Left ventricle myocardium inferior (tissue), 1 donor: ENCODE data around the gene THSD4. TPM values are rescaled to one million over a fixed set of nuclear protein-coding genes. Genes with fewer than 3 reads are reported as not detected.

Experiments
- DNase-seq: peaks from one replicate; pipeline ENCODE4 v3.0.0-alpha.2; 2020
- H3K27ac ChIP-seq: fragments of 200-600 bp; replicated peaks from 2 replicates; pipeline ENCODE4 v1.8.0; 2021
- H3K27me3 ChIP-seq: fragments of 200-600 bp; 2 replicates; pipeline ENCODE4 v1.8.0; 2021; ENCODE audit warnings: low read depth
- H3K36me3 ChIP-seq: fragments of 200-600 bp; 2 replicates; pipeline ENCODE4 v1.8.0; 2021
- H3K4me1 ChIP-seq: fragments of 200-600 bp; 2 replicates; pipeline ENCODE4 v1.8.0; 2021
- H3K4me3 ChIP-seq: fragments of 200-600 bp; 2 replicates; pipeline ENCODE4 v1.8.0; 2021; ENCODE audit warnings: mild to moderate bottlenecking, moderate library complexity
- H3K9me3 ChIP-seq: fragments of 200-600 bp; replicated peaks from 2 replicates; pipeline ENCODE4 v1.8.0; 2021
- intact Hi-C: fragments of 100-400 bp; cut with micrococcal nuclease; formaldehyde crosslinking; loops from one replicate; pipeline ENCODE4 v1.11.0; 2022
- total RNA-seq: library from RNA; stranded (reverse); fragmentation: NEBNext Ultra II Directional; extraction: Animal tissue kit (Norgen Biotek cat#: 25700); gene quantifications from one replicate; pipeline ENCODE4 v1.2.1, GENCODE V29; 2021
- TF ChIP-seq, protein P1 (sequence below): fragments of 200-600 bp; IDR thresholded peaks from 2 replicates; pipeline ENCODE4 v1.8.0; 2021; ENCODE audit warnings: antibody characterized with exemption, mild to moderate bottlenecking, borderline replicate concordance
- donor health status: DM: no; HTN: yes; CAD: no; lungs with severe emphysema.

Gene THSD4
- total RNA-seq, 1 donor from 2014 or later = 95.8 TPM

DNA sequence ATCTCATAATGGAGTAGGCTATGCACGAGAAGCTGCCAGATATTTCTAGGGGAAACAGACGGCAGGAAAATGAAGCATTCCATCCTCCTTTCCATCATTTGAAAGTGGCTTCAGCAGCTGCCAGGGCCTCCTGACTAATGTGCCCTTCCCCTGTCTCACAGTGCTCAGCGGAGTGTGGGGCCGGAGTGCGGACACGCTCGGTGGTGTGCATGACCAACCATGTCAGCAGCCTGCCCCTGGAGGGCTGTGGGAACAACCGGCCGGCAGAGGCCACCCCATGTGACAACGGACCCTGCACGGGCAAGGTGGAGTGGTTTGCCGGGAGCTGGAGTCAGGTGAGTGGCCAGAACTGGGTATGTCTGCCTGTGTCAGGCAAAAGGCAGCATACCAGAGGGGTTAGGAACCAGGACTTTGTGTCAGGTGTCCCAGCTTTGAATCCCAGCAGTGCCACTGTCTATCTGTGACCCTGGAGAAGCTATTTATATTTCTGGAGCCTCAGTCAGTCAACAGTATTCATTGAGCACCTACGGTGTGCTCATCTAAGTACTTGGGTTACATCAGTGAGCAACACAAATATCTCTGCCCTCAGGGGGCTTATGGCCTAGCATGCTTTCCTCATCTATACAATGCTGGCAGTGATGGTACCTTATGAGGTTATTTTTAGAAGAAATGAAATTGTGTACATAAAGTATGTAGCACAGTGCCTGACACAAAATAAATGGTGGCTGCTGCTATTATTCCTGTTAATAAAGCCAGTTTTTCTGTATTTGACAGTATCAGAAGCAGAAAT lies 642.7 kb downstream of the THSD4 start:
- Histone ChIP-seq H3K27me3 (no peaks in the 10 kb centered on the region), H3K4me1 (peaks cover 30% of the 10 kb centered on the region), H3K4me3 (no peak overlapping the region), H3K9me3 (peaks cover 28% of the 10 kb centered on the region), H3K27ac (no peak overlapping the region), H3K36me3 (peaks cover 20% of the 10 kb centered on the region)
- no peak for DNase-seq
- intact Hi-C loops = no loop called here
- TF ChIP-seq, protein P1, sequence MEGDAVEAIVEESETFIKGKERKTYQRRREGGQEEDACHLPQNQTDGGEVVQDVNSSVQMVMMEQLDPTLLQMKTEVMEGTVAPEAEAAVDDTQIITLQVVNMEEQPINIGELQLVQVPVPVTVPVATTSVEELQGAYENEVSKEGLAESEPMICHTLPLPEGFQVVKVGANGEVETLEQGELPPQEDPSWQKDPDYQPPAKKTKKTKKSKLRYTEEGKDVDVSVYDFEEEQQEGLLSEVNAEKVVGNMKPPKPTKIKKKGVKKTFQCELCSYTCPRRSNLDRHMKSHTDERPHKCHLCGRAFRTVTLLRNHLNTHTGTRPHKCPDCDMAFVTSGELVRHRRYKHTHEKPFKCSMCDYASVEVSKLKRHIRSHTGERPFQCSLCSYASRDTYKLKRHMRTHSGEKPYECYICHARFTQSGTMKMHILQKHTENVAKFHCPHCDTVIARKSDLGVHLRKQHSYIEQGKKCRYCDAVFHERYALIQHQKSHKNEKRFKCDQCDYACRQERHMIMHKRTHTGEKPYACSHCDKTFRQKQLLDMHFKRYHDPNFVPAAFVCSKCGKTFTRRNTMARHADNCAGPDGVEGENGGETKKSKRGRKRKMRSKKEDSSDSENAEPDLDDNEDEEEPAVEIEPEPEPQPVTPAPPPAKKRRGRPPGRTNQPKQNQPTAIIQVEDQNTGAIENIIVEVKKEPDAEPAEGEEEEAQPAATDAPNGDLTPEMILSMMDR = no peak

DNA sequence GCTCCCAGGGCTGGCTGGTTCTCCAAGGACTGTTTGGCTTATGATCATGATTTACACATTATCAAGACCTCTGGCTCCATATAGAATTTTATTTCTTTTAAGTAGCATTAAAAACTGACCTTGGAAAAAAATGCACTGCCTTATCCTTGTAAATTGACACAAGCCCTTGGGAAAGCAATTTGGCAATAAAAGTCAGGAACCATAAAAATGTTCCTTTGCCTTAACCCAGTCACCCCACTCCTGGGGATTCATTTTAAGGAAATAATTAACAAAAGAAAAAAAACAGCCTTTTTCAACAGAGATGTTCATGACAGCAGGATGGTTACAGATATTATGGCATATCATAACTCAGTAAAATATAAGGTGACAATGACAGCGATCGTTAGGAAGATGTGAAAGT lies 643.4 kb downstream of the THSD4 start:
- peaks cover 30% of the 10 kb centered on the region for H3K4me1 ChIP-seq
- TF ChIP-seq, protein P1 = no peak
- no peaks in the 10 kb centered on the region for H3K27me3 ChIP-seq
- H3K9me3 ChIP-seq = peaks cover 28% of the 10 kb centered on the region
- intact Hi-C loops = no loop called here
- peaks cover 20% of the 10 kb centered on the region for H3K36me3 ChIP-seq
- no peak for DNase-seq
- no peak overlapping the region for H3K27ac ChIP-seq
- H3K4me3 ChIP-seq = no peak overlapping the region

DNA sequence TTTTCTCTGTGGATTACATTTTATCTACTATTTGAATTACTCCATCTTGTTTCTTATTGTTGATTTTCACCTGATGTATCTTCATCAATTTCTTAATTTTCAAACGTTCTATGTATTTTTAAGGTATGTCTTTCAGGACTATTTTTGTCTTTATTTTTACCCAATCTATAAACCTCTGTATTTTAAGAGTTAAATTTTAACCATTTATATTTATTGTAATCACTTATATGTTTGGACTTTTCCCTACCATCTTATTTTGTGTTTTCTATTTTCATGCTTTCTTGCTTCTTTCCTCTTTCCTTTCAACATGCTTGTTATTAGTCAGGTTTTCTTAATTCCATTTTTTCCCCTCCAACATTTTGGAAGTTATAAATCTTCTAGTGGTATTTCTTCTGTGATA lies 645.6 kb downstream of the THSD4 start:
- Histone ChIP-seq H3K27ac (no peak overlapping the region), H3K9me3 (peaks cover 19% of the 10 kb centered on the region), H3K36me3 (peaks cover 32% of the 10 kb centered on the region), H3K27me3 (no peaks in the 10 kb centered on the region), H3K4me1 (peaks cover 22% of the 10 kb centered on the region), H3K4me3 (no peak overlapping the region)
- DNase-seq = no peak
- intact Hi-C loops = no loop called here
- TF ChIP-seq, protein P1 = no peak

DNA sequence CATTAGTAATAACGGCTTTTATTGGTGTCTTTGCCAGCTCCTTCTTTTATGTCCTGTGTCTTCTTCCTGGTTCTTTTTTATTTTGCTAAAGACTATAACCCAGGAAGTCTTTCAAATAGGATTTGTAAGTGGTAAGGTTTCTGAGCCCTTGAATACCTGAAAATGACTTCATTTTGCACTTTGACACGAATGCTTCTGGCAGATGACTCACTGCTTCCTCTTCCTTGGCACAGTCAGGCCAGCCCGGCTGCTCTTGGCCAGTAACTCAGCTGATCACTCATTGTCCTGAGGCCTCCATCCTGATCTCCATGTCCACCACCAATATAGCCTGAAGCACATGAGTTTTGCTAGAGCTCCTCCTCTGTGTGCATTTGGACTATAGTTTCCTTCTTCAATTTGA lies 646.4 kb downstream of the THSD4 start:
- peaks cover 19% of the 10 kb centered on the region for H3K9me3 ChIP-seq
- H3K36me3 ChIP-seq = peaks cover 34% of the 10 kb centered on the region
- H3K4me1 ChIP-seq = peaks cover 18% of the 10 kb centered on the region
- H3K27me3 ChIP-seq = no peaks in the 10 kb centered on the region
- intact Hi-C loops = no loop called here
- H3K4me3 ChIP-seq = no peak overlapping the region
- H3K27ac ChIP-seq = peak overlapping the region; percentile 49
- no peak for DNase-seq
- TF ChIP-seq, protein P1 = no peak

DNA sequence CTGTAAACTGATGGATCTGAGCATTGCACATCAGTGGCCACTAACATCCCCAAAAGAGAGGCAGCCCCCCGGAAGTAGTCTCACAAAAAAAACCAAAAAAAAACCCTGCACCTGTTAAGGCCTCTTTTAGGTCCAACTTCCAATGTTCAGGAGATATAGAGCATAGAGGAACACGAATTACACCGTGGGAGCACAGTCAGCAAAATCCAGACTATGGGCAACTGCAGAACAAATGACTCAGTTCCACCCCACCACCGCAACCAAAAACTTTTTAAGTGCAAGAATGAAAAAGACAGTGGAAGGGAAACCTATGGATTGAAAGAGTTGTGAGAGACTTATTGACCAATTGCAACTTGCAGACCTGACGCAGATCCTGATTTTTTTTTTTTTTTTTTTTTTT lies 652.9 kb downstream of the THSD4 start:
- TF ChIP-seq, protein P1 = no peak
- intact Hi-C loops = no loop called here
- H3K4me3 ChIP-seq = no peak overlapping the region
- no peak for DNase-seq
- no peaks in the 10 kb centered on the region for H3K4me1 ChIP-seq
- H3K36me3 ChIP-seq = peaks cover 38% of the 10 kb centered on the region
- H3K27me3 ChIP-seq = no peaks in the 10 kb centered on the region
- H3K9me3 ChIP-seq = no peaks in the 10 kb centered on the region
- no peak overlapping the region for H3K27ac ChIP-seq
